Activated B cell treated with CpG ODN at 0.5 μM for 24 hours (primary cell): ENCODE measurements around the gene UBQLN4. TPM values are rescaled to one million over a fixed set of nuclear protein-coding genes. Genes with fewer than 3 reads are reported as not detected.

Source experiments
- ATAC-seq: fragments of 200-7000 bp; cut with Tn5 transposase; one replicate; pipeline ENCODE4 v1.10.0; 2021; ENCODE audit warnings: low read depth, mild to moderate bottlenecking, moderate library complexity
- CTCF ChIA-PET: fragments of 350-600 bp; sonication (Branson Sonifier 250); formaldehyde crosslinking; loops from one replicate; lab custom pipeline; 2021; ENCODE audit warnings: antibody characterized with exemption; lab: Charles Lee
- POLR2A ChIA-PET: fragments of 350-600 bp; sonication (Branson Sonifier 250); formaldehyde crosslinking; loops from one replicate; lab custom pipeline; 2021; ENCODE audit warnings: antibody characterized with exemption; lab: Charles Lee
- DNase-seq: peaks from one replicate; pipeline ENCODE4 v3.0.0; 2022
- H3K27ac Mint-ChIP-seq: one replicate; pipeline ENCODE4 v1.8.0; 2020; ENCODE audit warnings: mixed read lengths
- H3K27me3 Mint-ChIP-seq: one replicate; pipeline ENCODE4 v1.8.0; 2021; ENCODE audit warnings: mixed read lengths
- H3K36me3 Mint-ChIP-seq: one replicate; pipeline ENCODE4 v1.8.0; 2021; ENCODE audit warnings: low read depth, mixed read lengths
- H3K4me1 Mint-ChIP-seq: one replicate; pipeline ENCODE4 v1.8.0; 2021; ENCODE audit warnings: mixed read lengths
- H3K4me3 Mint-ChIP-seq: one replicate; pipeline ENCODE4 v1.8.0; 2020; ENCODE audit warnings: mild to moderate bottlenecking, mixed read lengths
- H3K9me3 Mint-ChIP-seq: one replicate; pipeline ENCODE4 v1.8.0; 2020; ENCODE audit warnings: mixed read lengths
- CTCF ChIP-seq: fragments of 200-600 bp; IDR thresholded peaks from one replicate; pipeline ENCODE4 v1.8.0; 2022; ENCODE audit warnings: antibody characterized with exemption, mild to moderate bottlenecking
- intact Hi-C: fragments of 100-400 bp; cut with micrococcal nuclease; formaldehyde crosslinking; loops from one replicate; pipeline ENCODE4 v1.15.1; 2024
- total RNA-seq: library from RNA; stranded (reverse); gene quantifications from 2 replicates; pipeline ENCODE4 v1.2.3, GENCODE V29; 2022

The UBQLN4 gene
- total RNA-seq, 1 donor from 2014 or later, result 28.1 TPM

GRCh38 chr1:156095906-156096508, 42.4 kb upstream of the UBQLN4 start:
- peak overlapping the region; percentile 75 for H3K4me3 Mint-ChIP-seq
- H3K36me3 Mint-ChIP-seq, result no peaks in the 10 kb centered on the region
- peaks cover 36% of the 10 kb centered on the region for H3K4me1 Mint-ChIP-seq
- no peaks in the 10 kb centered on the region for H3K9me3 Mint-ChIP-seq
- intact Hi-C loops, result loop anchor here (1.0 to 5.0 kb wide), 2 partner anchors 34 to 116 kb away; partner anchors contain the start of gene PMF1
- no peak for TF ChIP-seq CTCF
- no peak for ATAC-seq
- no peaks in the 10 kb centered on the region for H3K27me3 Mint-ChIP-seq
- ChIA-PET CTCF (interaction anchor here (1.2 to 13.7 kb wide), 8 partner anchors 11 to 130 kb away, joined by 3 to 422 read pairs (median 16); partner anchors contain the start of genes LMNA and SEMA4A), POLR2A (interaction anchor here (0.6 to 7.8 kb wide), 8 partner anchors 12 to 130 kb away, joined by 3 to 154 read pairs (median 16); partner anchors contain the start of genes LMNA and PMF1)
- no peak for DNase-seq
- H3K27ac Mint-ChIP-seq, result peak overlapping the region; percentile 99

- no peak for DNase-seq
- no peak overlapping the region for H3K27ac Mint-ChIP-seq
- H3K4me1 Mint-ChIP-seq, result peaks cover 17% of the 10 kb centered on the region
- intact Hi-C loops, result loop anchor here (2.0 kb wide), 1 partner anchor 15 kb away; no protein-coding TSS in a partner anchor
- H3K36me3 Mint-ChIP-seq, result no peaks in the 10 kb centered on the region
- POLR2A ChIA-PET, result interaction anchor here (1.0 to 1.1 kb wide), 2 partner anchors 35 to 37 kb away, joined by 3 to 4 read pairs; no protein-coding TSS in a partner anchor
- TF ChIP-seq CTCF, result no peak
- H3K9me3 Mint-ChIP-seq, result no peaks in the 10 kb centered on the region
- H3K27me3 Mint-ChIP-seq, result peaks cover 4% of the 10 kb centered on the region
- CTCF ChIA-PET, result interaction anchor here (0.9 to 13.7 kb wide), 4 partner anchors 25 to 133 kb away, joined by 3 to 422 read pairs (median 5); no protein-coding TSS in a partner anchor
- H3K4me3 Mint-ChIP-seq, result no peak overlapping the region
- no peak for ATAC-seq
Measured at GRCh38 chr1:156091610-156092009, 38.0 kb upstream of the UBQLN4 start.

GRCh38 chr1:156090840-156091188, 37.2 kb upstream of the UBQLN4 start:
- Mint-ChIP-seq H3K4me1 (peaks cover 9% of the 10 kb centered on the region), H3K9me3 (no peaks in the 10 kb centered on the region), H3K27me3 (peaks cover 8% of the 10 kb centered on the region), H3K4me3 (no peak overlapping the region), H3K27ac (peak overlapping the region; percentile 48), H3K36me3 (no peaks in the 10 kb centered on the region)
- ChIA-PET CTCF (interaction anchor here (0.5 to 13.7 kb wide), 9 partner anchors 10 to 234 kb away, joined by 3 to 422 read pairs (median 3); no protein-coding TSS in a partner anchor), POLR2A (interaction anchor here (0.9 to 1.1 kb wide), 3 partner anchors 36 to 39 kb away, joined by 3 to 4 read pairs (median 3); no protein-coding TSS in a partner anchor)
- ATAC-seq (peak; percentile 92), DNase-seq (peak; percentile 81)
- TF ChIP-seq CTCF, result peak; percentile 62
- intact Hi-C loops, result loop anchor here (1.0 to 2.0 kb wide), 3 partner anchors 16 to 134 kb away; no protein-coding TSS in a partner anchor

- Mint-ChIP-seq H3K36me3 (no peaks in the 10 kb centered on the region), H3K27ac (peak overlapping the region; percentile 48), H3K9me3 (no peaks in the 10 kb centered on the region), H3K27me3 (peaks cover 9% of the 10 kb centered on the region), H3K4me1 (peaks cover 5% of the 10 kb centered on the region), H3K4me3 (no peak overlapping the region)
- no peak for TF ChIP-seq CTCF
- CTCF ChIA-PET, result interaction anchor here (0.5 to 13.7 kb wide), 8 partner anchors 10 to 235 kb away, joined by 3 to 422 read pairs (median 3); no protein-coding TSS in a partner anchor
- ATAC-seq (no peak), DNase-seq (no peak)
- intact Hi-C loops, result loop anchor here (1.0 to 2.0 kb wide), 3 partner anchors 17 to 135 kb away; no protein-coding TSS in a partner anchor
- POLR2A ChIA-PET, result interaction anchor here (0.9 to 1.1 kb wide), 3 partner anchors 37 to 40 kb away, joined by 3 to 4 read pairs (median 3); no protein-coding TSS in a partner anchor
Measured at GRCh38 chr1:156090138-156090839, 36.7 kb upstream of the UBQLN4 start.
